Activated CD4-positive, alpha-beta T cell treated with anti-CD3 and anti-CD28 coated beads for 1 hour (primary cell): ENCODE data around the gene MAG.
"Not testable (repeated sequence)": the region's sequence is repeated elsewhere in the genome, so short reads cannot be mapped to it uniquely, and the experiment has no call there.

ENCODE experiments used
- DNase-seq: peaks from one replicate; pipeline ENCODE4 v3.0.0-alpha.2; 2020

MAG gene

GRCh38 chr19:35284153-35285094 is 7.5 kb upstream of the MAG start:
- DNase-seq, result no peak

- DNase-seq, result no peak
These were observed 6.9 kb upstream of the MAG start for GRCh38 chr19:35285095-35285449.

GRCh38 chr19:35285465-35285864 is 6.5 kb upstream of the MAG start:
- DNase-seq, result not testable (repeated sequence)

GRCh38 chr19:35286101-35286500 is 5.9 kb upstream of the MAG start:
- not testable (repeated sequence) for DNase-seq

GRCh38 chr19:35287713-35288112 is 4.2 kb upstream of the MAG start:
- no peak for DNase-seq

- DNase-seq, result no peak
These were observed 3.6 kb upstream of the MAG start for GRCh38 chr19:35288331-35288730.

GRCh38 chr19:35288906-35289305 is 3.1 kb upstream of the MAG start:
- no peak for DNase-seq

- no peak for DNase-seq
These were observed 1.4 kb upstream of the MAG start for GRCh38 chr19:35290381-35291127.

GRCh38 chr19:35291259-35291658 is 702 bp upstream of the MAG start:
- DNase-seq, result no peak

GRCh38 chr19:35292421-35293362 is 731 bp downstream of the MAG start:
- DNase-seq, result no peak

- DNase-seq, result no peak
These were observed 1.4 kb downstream of the MAG start for GRCh38 chr19:35293363-35293739.

GRCh38 chr19:35293808-35294207 is 1.8 kb downstream of the MAG start:
- no peak for DNase-seq

GRCh38 chr19:35294328-35294727 is 2.4 kb downstream of the MAG start:
- no peak for DNase-seq

GRCh38 chr19:35294859-35295791 is 3.2 kb downstream of the MAG start:
- DNase-seq, result no peak

GRCh38 chr19:35295792-35296462 is 4.0 kb downstream of the MAG start:
- peak; percentile 19 for DNase-seq

- no peak for DNase-seq
These were observed 4.9 kb downstream of the MAG start for GRCh38 chr19:35296644-35297514.

- no peak for DNase-seq
These were observed 5.5 kb downstream of the MAG start for GRCh38 chr19:35297515-35297848.

GRCh38 chr19:35297922-35298321 is 6.0 kb downstream of the MAG start:
- no peak for DNase-seq

- DNase-seq, result no peak
These were observed 6.6 kb downstream of the MAG start for GRCh38 chr19:35298561-35298972.
